HG03442 (cell line): ENCODE measurements around the gene ADSL.

ENCODE experiments used
- ATAC-seq: cut with Tn5 transposase; IDR thresholded peaks from one replicate; pipeline ENCODE4 v1.9.1; 2021; ENCODE audit warnings: mild to moderate bottlenecking, moderate library complexity; ENCODE audit not compliant: unreplicated experiment

ADSL gene

DNA sequence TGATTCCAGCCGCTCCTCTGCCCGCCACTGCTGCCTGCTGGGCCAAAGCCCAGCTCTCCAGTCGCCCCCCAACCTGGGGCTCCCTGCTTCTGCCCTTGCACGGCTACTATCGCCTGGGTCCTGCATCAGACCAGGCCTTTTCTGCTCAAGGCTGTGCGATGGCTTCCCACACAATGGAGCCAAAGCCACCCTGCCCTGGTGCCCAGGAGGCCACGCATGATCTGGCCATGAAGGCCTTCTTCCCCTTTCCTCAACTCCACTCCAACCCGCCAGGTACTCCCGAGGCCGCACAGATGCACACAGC is 69.9 kb downstream of the ADSL start:
- ATAC-seq, result no peak

GRCh38 chr22:40416636-40417035 is 70.3 kb downstream of the ADSL start:
- ATAC-seq, result no peak

DNA sequence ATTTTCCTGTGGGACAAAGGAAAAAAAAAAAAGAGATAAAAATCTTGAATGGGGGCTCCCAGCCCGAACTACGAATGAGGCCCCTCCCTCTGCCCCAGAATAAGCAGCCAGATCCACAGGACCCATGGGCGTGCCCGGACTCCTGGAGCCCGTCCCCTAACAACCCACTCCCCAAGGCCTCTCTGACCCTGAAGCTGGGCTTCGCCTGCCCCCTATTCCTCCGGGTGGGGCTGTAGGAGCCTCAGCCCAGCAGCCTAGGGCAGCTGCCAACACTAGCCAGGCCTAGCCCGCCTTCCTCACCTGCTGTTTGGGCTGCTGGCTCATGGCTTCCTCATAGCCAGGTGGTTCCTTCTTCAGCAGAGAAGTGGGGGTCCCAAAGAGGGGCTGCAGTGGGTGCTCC is 70.7 kb downstream of the ADSL start:
- no peak for ATAC-seq

- ATAC-seq, result no peak
Observed at GRCh38 chr22:40417881-40418280, 71.6 kb downstream of the ADSL start.

- no peak for ATAC-seq
Observed at GRCh38 chr22:40418366-40419201, 72.3 kb downstream of the ADSL start.

GRCh38 chr22:40419718-40420117 is 73.4 kb downstream of the ADSL start:
- no peak for ATAC-seq

GRCh38 chr22:40420341-40421081 is 74.2 kb downstream of the ADSL start:
- ATAC-seq, result no peak

DNA sequence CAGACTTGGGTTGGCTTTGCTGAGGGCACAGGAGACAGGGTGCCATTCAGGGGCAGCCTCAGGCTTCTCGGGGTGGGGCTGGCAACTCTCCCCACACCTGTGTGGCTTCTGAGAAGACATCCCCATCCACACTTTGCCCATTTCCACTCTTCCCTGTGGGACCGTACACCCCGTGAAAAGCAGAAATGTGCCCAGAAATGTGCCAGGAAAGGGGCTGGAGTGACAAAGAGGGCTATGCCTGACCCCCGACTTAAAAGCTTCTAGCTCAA is 74.7 kb downstream of the ADSL start:
- no peak for ATAC-seq

DNA sequence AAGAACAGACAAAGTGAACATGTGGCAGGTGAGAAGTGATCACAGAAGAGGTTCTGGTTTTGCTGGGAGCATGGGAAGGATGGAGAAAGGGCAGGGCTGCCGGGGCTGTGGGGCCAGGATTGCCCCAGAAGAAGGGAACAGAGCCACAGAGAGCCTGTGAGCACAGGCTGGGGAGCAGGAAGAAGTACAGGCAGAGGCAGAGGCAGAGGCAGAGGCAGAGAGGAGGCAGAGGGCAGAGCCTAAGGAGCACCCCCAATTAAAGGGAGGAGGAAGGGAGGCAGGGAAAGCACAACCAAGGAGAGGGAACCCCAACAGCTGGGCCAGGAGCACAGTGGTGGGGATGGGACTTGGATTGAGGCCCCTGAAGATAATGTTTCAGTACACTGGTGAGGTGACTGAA is 75.6 kb downstream of the ADSL start:
- no peak for ATAC-seq

- ATAC-seq, result no peak
Observed at GRCh38 chr22:40422558-40423309, 76.4 kb downstream of the ADSL start.

DNA sequence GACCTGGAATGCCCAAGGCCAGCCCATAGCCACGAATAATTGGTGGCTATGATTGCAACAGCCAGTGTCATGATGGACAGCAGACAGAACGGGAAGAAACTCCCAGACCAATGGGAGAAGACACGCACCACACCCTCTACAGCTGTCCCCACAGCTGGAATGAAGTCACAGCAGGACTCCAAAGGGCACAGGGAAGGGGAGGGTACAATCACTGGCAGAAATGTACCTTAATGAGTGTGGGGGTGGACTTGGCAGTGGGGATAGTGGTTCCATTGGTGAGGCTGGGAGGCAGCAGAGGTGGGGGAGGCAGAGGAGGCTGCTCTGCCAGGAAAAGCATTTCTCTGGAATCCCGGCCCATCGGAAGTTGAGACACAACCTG is 77.0 kb downstream of the ADSL start:
- ATAC-seq, result no peak

DNA sequence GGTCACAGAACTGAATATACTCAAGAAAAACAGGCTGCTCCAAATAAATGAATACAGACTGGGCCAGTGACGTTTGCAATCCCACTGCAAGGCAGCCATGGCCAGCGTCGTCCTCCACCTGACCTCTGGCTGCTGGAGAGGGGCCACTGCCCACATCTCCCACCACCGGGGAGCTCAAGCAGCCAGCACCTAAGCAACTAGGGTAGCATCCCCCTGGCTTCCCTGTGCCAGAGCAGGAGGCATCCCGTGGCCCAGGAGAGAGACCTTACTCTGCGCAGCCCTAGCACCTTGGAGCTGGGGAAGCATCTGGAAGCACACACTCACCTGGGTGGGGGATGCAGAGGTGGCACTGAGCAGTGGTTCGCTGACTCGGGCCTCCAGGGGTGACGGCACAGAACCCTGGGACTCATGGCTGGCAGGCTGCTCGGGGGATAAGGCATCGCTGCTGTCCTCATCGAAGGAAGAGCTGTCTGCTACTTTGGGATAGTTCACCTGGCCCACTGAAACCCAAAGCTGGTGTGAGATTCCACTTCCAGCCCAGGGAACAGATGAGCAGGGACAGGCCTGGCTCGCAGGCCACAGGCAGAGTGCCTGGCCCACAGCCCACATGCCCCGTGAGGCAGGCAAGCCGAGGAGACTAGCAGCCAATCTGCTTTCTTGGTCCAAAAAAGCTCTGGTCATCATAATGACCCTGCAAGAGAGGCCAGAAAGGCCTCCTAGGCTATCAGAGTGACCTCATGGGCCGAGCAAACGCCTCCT is 77.8 kb downstream of the ADSL start:
- ATAC-seq, result no peak

- no peak for ATAC-seq
Observed at GRCh38 chr22:40425082-40425481, 78.8 kb downstream of the ADSL start.

- ATAC-seq, result no peak
Observed at GRCh38 chr22:40426594-40427333, 80.5 kb downstream of the ADSL start.

- no peak for ATAC-seq
Observed at GRCh38 chr22:40428796-40429195, 82.5 kb downstream of the ADSL start.

- no peak for ATAC-seq
Observed at GRCh38 chr22:40429481-40429880, 83.2 kb downstream of the ADSL start.

DNA sequence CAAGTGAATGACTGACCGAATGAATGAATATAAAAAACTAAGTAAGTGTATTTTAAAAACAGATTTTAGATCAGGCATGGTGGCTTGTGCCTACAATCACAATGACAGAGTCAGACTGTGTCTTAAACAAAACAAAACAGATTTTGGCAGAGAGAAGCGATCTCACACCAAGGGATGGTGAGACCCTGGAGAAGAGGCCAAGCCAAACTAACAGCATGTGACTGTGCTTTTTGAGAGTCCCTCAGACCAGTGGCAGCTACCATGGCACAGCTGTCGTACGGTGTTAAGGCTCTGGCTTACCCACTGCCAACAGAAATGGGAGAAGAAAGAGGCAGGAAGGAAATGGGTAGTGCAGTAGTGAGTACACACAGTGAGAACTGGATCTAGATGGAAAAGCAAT is 84.7 kb downstream of the ADSL start:
- ATAC-seq, result no peak

- ATAC-seq, result no peak
Observed at GRCh38 chr22:40432157-40432556, 85.9 kb downstream of the ADSL start.

- no peak for ATAC-seq
Observed at GRCh38 chr22:40432625-40433024, 86.3 kb downstream of the ADSL start.

DNA sequence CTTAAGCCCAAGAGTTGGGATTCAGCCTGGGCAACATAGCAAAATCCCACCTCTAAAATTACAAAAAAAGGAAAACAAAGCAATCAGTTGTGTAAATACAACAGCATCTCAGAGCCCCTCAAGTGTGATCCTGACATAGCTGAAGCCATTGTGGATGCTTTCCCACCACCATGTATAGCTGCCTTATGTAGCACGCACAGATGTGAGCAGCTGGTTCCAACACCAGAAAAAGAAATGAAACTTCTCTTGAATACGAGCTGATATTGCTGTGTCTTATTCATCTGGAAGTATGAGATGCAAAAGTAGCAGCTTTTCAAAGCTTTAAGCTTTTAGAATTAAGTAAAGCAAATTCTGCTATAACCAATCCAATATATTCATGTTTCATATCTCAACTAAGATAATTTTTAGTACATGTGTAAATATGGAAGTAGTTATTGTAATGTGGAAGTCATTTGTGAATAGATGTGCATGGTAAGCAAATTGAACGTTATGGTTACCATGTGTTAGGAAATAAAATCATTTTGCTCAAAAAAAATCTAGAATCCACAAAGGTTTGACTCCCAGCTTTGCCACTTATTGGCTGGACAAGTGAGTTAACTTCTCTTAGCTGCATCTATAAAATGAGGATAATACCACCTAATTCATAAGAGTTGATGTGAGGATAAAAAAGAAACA is 87.3 kb downstream of the ADSL start:
- ATAC-seq, result no peak
